Prostate gland (tissue), 2 donors: ENCODE measurements around the gene SPON1. TPM values are rescaled to one million over a fixed set of nuclear protein-coding genes. Genes with fewer than 3 reads are reported as not detected.

Source experiments
- DNase-seq: peaks from one replicate; pipeline ENCODE4 v3.0.0-alpha.2; 2019; ENCODE audit warnings: low spot score
- H3K27ac ChIP-seq, 2 donors: fragments of 200-600 bp; sonication (generic); 2 replicates each; pipeline ENCODE4 v1.5.1; 2017 to 2019
- H3K27me3 ChIP-seq: fragments of 200-600 bp; sonication (generic); replicated peaks from 2 replicates; pipeline ENCODE4 v1.5.1; 2019; ENCODE audit not compliant: insufficient read depth
- H3K36me3 ChIP-seq, 2 donors: fragments of 200-600 bp; sonication (generic); 1 replicate in 1 of 2; 2 replicates in 1 of 2; pipeline versions ENCODE4 v1.5.1 to v1.8.1; 2017 to 2019
- H3K4me1 ChIP-seq: fragments of 200-600 bp; sonication (generic); replicated peaks from 2 replicates; pipeline ENCODE4 v1.5.1; 2019
- H3K4me3 ChIP-seq, 2 donors: fragments of 200-600 bp; sonication (generic); 2 replicates each; pipeline ENCODE4 v1.5.1; 2017 to 2019
- H3K9me3 ChIP-seq: fragments of 200-600 bp; sonication (generic); 2 replicates; pipeline ENCODE4 v1.5.1; 2017
- CTCF ChIP-seq, 4 experiments: fragments of 200-600 bp in 2 of 4; fragments of 450-650 bp in 2 of 4; sonication (generic) in 2 of 4; IDR thresholded peaks; 1 replicate in 3 of 4; 2 replicates in 1 of 4; pipeline ENCODE4 v1.5.1; 2016 to 2019; ENCODE audit warnings: antibody characterized with exemption in 4 of 4, mild to moderate bottlenecking in 2 of 4, moderate library complexity in 2 of 4
- POLR2A ChIP-seq: fragments of 450-650 bp; IDR thresholded peaks from one replicate; pipeline ENCODE4 v1.6.1; 2016; ENCODE audit warnings: antibody characterized with exemption, mild to moderate bottlenecking
- POLR2AphosphoS5 ChIP-seq: sonication (generic); formaldehyde crosslinking; IDR thresholded peaks from one replicate; pipeline ENCODE4 v1.6.1; 2017; ENCODE audit warnings: antibody characterized with exemption
- WGBS: methylation state at CpG from one replicate; pipeline ENCODE4 v1.1.5; 2018; 5-methylcytosine and 5-hydroxymethylcytosine counted together
- intact Hi-C: fragments of 100-400 bp; cut with DNase I; formaldehyde crosslinking; loops from one replicate; pipeline ENCODE4 v1.14.2; 2022
- total RNA-seq, 2 donors: library from RNA; depleted of rRNA; stranded (reverse); fragments of >200 nt; gene quantifications; one replicate each; pipeline ENCODE4 v1.1.0, GENCODE V29; 2016

The SPON1 gene
- total RNA-seq, 2 donors from 2014 or later = 13.7 to 28.2 TPM

- no peaks in the 10 kb centered on the region for H3K36me3 ChIP-seq
- TF ChIP-seq POLR2AphosphoS5 (no peak), POLR2A (no peak), CTCF (IDR thresholded peaks at IDR 0.05) (no peak)
- H3K27ac ChIP-seq = no peak overlapping the region
- H3K4me3 ChIP-seq = no peak overlapping the region
- H3K27me3 ChIP-seq = no peaks in the 10 kb centered on the region
- intact Hi-C loops = no loop called here
- 25% methylated on average over 2 of the region's 2 CpGs for WGBS
- H3K4me1 ChIP-seq = no peaks in the 10 kb centered on the region
- no peak for DNase-seq
- no peaks in the 10 kb centered on the region for H3K9me3 ChIP-seq
Measured at GRCh38 chr11:14110629-14111028, 148.1 kb downstream of the SPON1 start.

DNA sequence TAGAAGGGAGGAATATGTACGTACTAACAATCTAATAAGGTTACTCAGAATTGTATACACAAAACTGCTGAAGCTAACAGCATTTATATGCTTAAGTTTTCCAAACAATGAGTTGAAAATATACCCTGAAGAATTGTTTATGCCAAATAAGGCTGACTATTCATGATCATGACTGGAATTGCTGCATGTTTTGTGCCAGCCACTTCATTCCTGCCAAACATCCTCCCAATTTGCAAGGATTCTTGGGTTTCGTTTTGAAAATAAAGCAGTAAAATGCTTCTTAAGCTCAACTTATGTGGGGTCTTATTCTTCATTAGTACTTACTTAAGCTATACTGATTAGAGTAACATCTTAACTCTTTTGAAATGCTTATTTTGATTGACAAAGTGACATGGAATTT, 149.0 kb downstream of the SPON1 start:
- no peaks in the 10 kb centered on the region for H3K36me3 ChIP-seq
- H3K4me3 ChIP-seq = no peak overlapping the region
- DNase-seq = no peak
- no peaks in the 10 kb centered on the region for H3K27me3 ChIP-seq
- intact Hi-C loops = no loop called here
- no peaks in the 10 kb centered on the region for H3K9me3 ChIP-seq
- no peak for TF ChIP-seq CTCF (IDR thresholded peaks at IDR 0.05)
- no peak for TF ChIP-seq POLR2AphosphoS5
- no peak for TF ChIP-seq POLR2A
- no peaks in the 10 kb centered on the region for H3K4me1 ChIP-seq
- 50% methylated on average over 2 of the region's 2 CpGs for WGBS
- H3K27ac ChIP-seq = no peak overlapping the region

DNA sequence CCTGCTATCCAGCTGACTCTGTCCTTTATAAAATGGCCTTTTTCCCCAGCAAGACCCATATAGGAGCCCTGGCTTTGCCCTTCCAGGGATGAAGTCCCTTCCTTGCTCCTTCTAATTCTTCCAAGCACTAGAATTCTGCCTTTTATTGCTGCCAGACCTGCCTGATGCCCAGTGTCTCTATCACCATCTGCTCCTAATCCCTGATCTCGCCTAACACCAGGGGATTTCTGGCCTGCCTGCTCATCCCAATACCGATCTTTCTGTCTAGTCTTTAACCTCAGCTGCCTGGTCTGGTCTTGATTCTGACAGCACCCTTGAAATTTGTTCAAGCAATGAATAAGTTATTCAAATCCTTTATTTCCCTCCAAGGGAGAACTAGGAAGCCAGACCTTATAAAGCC, 150.2 kb downstream of the SPON1 start:
- WGBS = 96% methylated on average over 2 of the region's 2 CpGs
- intact Hi-C loops = no loop called here
- TF ChIP-seq CTCF (IDR thresholded peaks at IDR 0.05) (no peak), POLR2AphosphoS5 (no peak), POLR2A (no peak)
- Histone ChIP-seq H3K27me3 (no peaks in the 10 kb centered on the region), H3K4me3 (no peak overlapping the region), H3K27ac (no peak overlapping the region), H3K9me3 (no peaks in the 10 kb centered on the region), H3K4me1 (no peaks in the 10 kb centered on the region), H3K36me3 (no peaks in the 10 kb centered on the region)
- no peak for DNase-seq

GRCh38 chr11:14114269-14114668, 151.7 kb downstream of the SPON1 start:
- H3K27ac ChIP-seq = no peak overlapping the region
- no peaks in the 10 kb centered on the region for H3K27me3 ChIP-seq
- H3K4me3 ChIP-seq = no peak overlapping the region
- no peaks in the 10 kb centered on the region for H3K36me3 ChIP-seq
- DNase-seq = no peak
- no peaks in the 10 kb centered on the region for H3K9me3 ChIP-seq
- H3K4me1 ChIP-seq = no peaks in the 10 kb centered on the region
- TF ChIP-seq CTCF (IDR thresholded peaks at IDR 0.05) (no peak), POLR2AphosphoS5 (no peak), POLR2A (no peak)
- WGBS = 72% methylated on average over 1 of the region's 1 CpG
- intact Hi-C loops = no loop called here

- H3K27me3 ChIP-seq = no peaks in the 10 kb centered on the region
- TF ChIP-seq POLR2A = no peak
- TF ChIP-seq POLR2AphosphoS5 = no peak
- TF ChIP-seq CTCF (IDR thresholded peaks at IDR 0.05) = no peak
- intact Hi-C loops = no loop called here
- H3K4me1 ChIP-seq = no peaks in the 10 kb centered on the region
- no peak overlapping the region for H3K27ac ChIP-seq
- H3K9me3 ChIP-seq = no peaks in the 10 kb centered on the region
- H3K4me3 ChIP-seq = no peak overlapping the region
- no peak for DNase-seq
- 82% methylated on average over 2 of the region's 2 CpGs for WGBS
- H3K36me3 ChIP-seq = no peaks in the 10 kb centered on the region
Measured at GRCh38 chr11:14114786-14115185, 152.3 kb downstream of the SPON1 start.
